Measurements from ENCODE around the gene SIL1. TPM values are rescaled to one million over a fixed set of nuclear protein-coding genes. Genes with fewer than 3 reads are reported as not detected.

Gene SIL1
- 29.3 and 32.3 TPM in 2 replicates for total RNA-seq

- no peak for DNase-seq (ENCODE audit: low read depth)
- H3K4me3 ChIP-seq (ENCODE audit: low read depth, low read length) = peak within 1 kb of the TSS; percentile 87
- TF ChIP-seq CTCF (conservative IDR thresholded peaks at IDR 0.05; ENCODE audit: low read depth, low read length) = no peak
Observed at GRCh38 chr5:139197710-139198669, at the start of gene SIL1. Gene SIL1, minus strand, starts transcription at chr5:139198368. Its CDS starts 70,525 bp downstream, at chr5:139127843.

GRCh38 chr5:139246394-139246793, 48.2 kb upstream of the SIL1 start:
- H3K4me3 ChIP-seq (ENCODE audit: low read depth, low read length) = no peak overlapping the region
- TF ChIP-seq CTCF (conservative IDR thresholded peaks at IDR 0.05; ENCODE audit: low read depth, low read length) = no peak
- no peak for DNase-seq (ENCODE audit: low read depth)

- TF ChIP-seq CTCF (conservative IDR thresholded peaks at IDR 0.05; ENCODE audit: low read depth, low read length) = no peak
- H3K4me3 ChIP-seq (ENCODE audit: low read depth, low read length) = no peak overlapping the region
Observed at GRCh38 chr5:139245637-139246339, 47.6 kb upstream of the SIL1 start.

GRCh38 chr5:139243425-139243970, 45.3 kb upstream of the SIL1 start:
- no peak for DNase-seq (ENCODE audit: low read depth)
- no peak for TF ChIP-seq CTCF (conservative IDR thresholded peaks at IDR 0.05; ENCODE audit: low read depth, low read length)
- H3K4me3 ChIP-seq (ENCODE audit: low read depth, low read length) = no peak overlapping the region

More at GRCh38 chr5:139245637-139246339, 47.6 kb upstream of the SIL1 start:
- no peak for DNase-seq (ENCODE audit: low read depth)

GRCh38 chr5:139241139-139241538, 43.0 kb upstream of the SIL1 start:
- TF ChIP-seq CTCF (conservative IDR thresholded peaks at IDR 0.05; ENCODE audit: low read depth, low read length) = no peak
- no peak for DNase-seq (ENCODE audit: low read depth)

GRCh38 chr5:139236479-139236878, 38.3 kb upstream of the SIL1 start:
- DNase-seq (ENCODE audit: low read depth) = no peak
- TF ChIP-seq CTCF (conservative IDR thresholded peaks at IDR 0.05; ENCODE audit: low read depth, low read length) = no peak
- H3K4me3 ChIP-seq (ENCODE audit: low read depth, low read length) = no peak overlapping the region

More at GRCh38 chr5:139241139-139241538, 43.0 kb upstream of the SIL1 start:
- H3K4me3 ChIP-seq (ENCODE audit: low read depth, low read length) = no peak overlapping the region

Measured in epithelial cell of proximal tubule (primary cell).